Endothelial cell of umbilical vein (primary cell): Measurements from ENCODE around the gene DPYSL4. TPM values are rescaled to one million over a fixed set of nuclear protein-coding genes. Genes with fewer than 3 reads are reported as not detected.
"Not testable (repeated sequence)": the region's sequence is repeated elsewhere in the genome, so short reads cannot be mapped to it uniquely, and the experiment has no call there.

ENCODE experiments used
- BruUV-seq: library from RNA; stranded (reverse); fragments of 400-500 nt; replicated peaks from 2 replicates; lab custom pipeline; 2021; lab: Mats Ljungman, UMichigan
- CTCF ChIA-PET: fragments of 300-600, 350-600 bp; sonication (Branson Sonifier 250); formaldehyde crosslinking; loops from one replicate; lab custom pipeline; 2021; ENCODE audit warnings: antibody characterized with exemption, inconsistent platforms; lab: Charles Lee
- POLR2A ChIA-PET: fragments of 300-600, 350-600 bp; sonication (Branson Sonifier 250); formaldehyde crosslinking; loops from one replicate; lab custom pipeline; 2021; ENCODE audit warnings: antibody characterized with exemption, inconsistent platforms; lab: Charles Lee
- DNase-seq: peaks from one replicate; pipeline ENCODE4 v3.0.0-alpha.2; 2011; ENCODE audit warnings: low read depth, low spot score
- FAIRE-seq: peaks from 2 replicates; lab custom pipeline; 2011; peaks lifted over from hg19 to GRCh38; lab: Jason Lieb, UNC
- H2AFZ ChIP-seq: 2 replicates; pipeline ENCODE4 v1.6.0; 2012; ENCODE audit warnings: low read depth, low read length, control low read depth, inconsistent platforms
- H3K27ac ChIP-seq: 2 replicates; pipeline ENCODE4 v1.5.1; 2011; ENCODE audit warnings: low read depth, mild to moderate bottlenecking, control low read depth, low read length, moderate library complexity; ENCODE audit not compliant: insufficient read depth
- H3K27me3 ChIP-seq, 2 experiments: 2 replicates each; pipeline versions ENCODE4 v1.6.0 to v1.6.1; 2011; ENCODE audit warnings: low read length in 2 of 2, mixed read lengths in 1 of 2; ENCODE audit not compliant: control insufficient read depth in 2 of 2, insufficient read depth in 2 of 2
- H3K36me3 ChIP-seq, 2 experiments: 2 replicates in 1 of 2; 3 replicates in 1 of 2; pipeline ENCODE4 v1.5.1; 2011; ENCODE audit warnings: low read length in 2 of 2, mild to moderate bottlenecking in 1 of 2, moderate library complexity in 1 of 2; ENCODE audit not compliant: control insufficient read depth in 2 of 2, insufficient read depth in 2 of 2; ENCODE audit errors: extremely low read depth in 1 of 2
- H3K4me1 ChIP-seq: 3 replicates; pipeline ENCODE4 v1.5.1; 2011; ENCODE audit warnings: mild to moderate bottlenecking, low read length; ENCODE audit not compliant: control insufficient read depth, insufficient read depth; ENCODE audit errors: extremely low read depth
- H3K4me2 ChIP-seq: 2 replicates; pipeline ENCODE4 v1.6.1; 2011; ENCODE audit warnings: low read length, control low read depth, mixed read lengths; ENCODE audit not compliant: insufficient read depth
- H3K4me3 ChIP-seq, 3 experiments: fragments of 200-600 bp in 1 of 3; sonication (generic), shearing (Covaris generic) in 1 of 3; replicated peaks in 1 of 3; 2 replicates each; pipeline ENCODE4 v1.5.1; 2011 to 2016; ENCODE audit warnings: control low read depth in 3 of 3, low read length in 3 of 3, mild to moderate bottlenecking in 2 of 3, inconsistent platforms in 1 of 3, low read depth in 1 of 3, moderate library complexity in 1 of 3; ENCODE audit not compliant: insufficient read depth in 1 of 3
- H3K79me2 ChIP-seq: 2 replicates; pipeline ENCODE4 v1.6.0; 2012; ENCODE audit warnings: low read length, inconsistent platforms; ENCODE audit not compliant: control insufficient read depth, insufficient read depth
- H3K9ac ChIP-seq: replicated peaks from 2 replicates; pipeline ENCODE3; 2011; ENCODE audit warnings: low read length, control low read depth; ENCODE audit not compliant: insufficient read depth; ENCODE audit errors: extremely low read depth
- H3K9me1 ChIP-seq: replicated peaks from 3 replicates; pipeline ENCODE4 v1.6.0; 2011; ENCODE audit warnings: mild to moderate bottlenecking, low read length; ENCODE audit not compliant: control insufficient read depth, insufficient read depth; ENCODE audit errors: extremely low read depth
- H3K9me3 ChIP-seq: replicated peaks from 2 replicates; pipeline ENCODE4 v1.5.1; 2012; ENCODE audit warnings: low read length, inconsistent platforms; ENCODE audit not compliant: control insufficient read depth, insufficient read depth
- H4K20me1 ChIP-seq: replicated peaks from 2 replicates; pipeline ENCODE3; 2011; ENCODE audit warnings: mild to moderate bottlenecking, low read length; ENCODE audit not compliant: control insufficient read depth, insufficient read depth; ENCODE audit errors: extremely low read depth
- CTCF ChIP-seq, 2 donors: IDR thresholded peaks; 1 replicate in 1 of 2; 2 replicates in 1 of 2; pipeline ENCODE4 v1.5.1; 2011; ENCODE audit warnings: low read length in 2 of 2, mild to moderate bottlenecking in 2 of 2, moderate library complexity in 2 of 2, control low read depth in 1 of 2, inconsistent platforms in 1 of 2, low read depth in 1 of 2; ENCODE audit not compliant: insufficient read depth in 1 of 2; ENCODE audit errors: extremely low read depth in 1 of 2
- POLR2A ChIP-seq: IDR thresholded peaks from 2 replicates; pipeline ENCODE4 v1.6.1; 2012; ENCODE audit warnings: low read depth, mild to moderate bottlenecking, control low read depth, low read length
- dilution Hi-C: fragments of 300-500 bp; cut with MboI; formaldehyde crosslinking; loops from one replicate; pipeline ENCODE4 v1.15.0; 2019; ENCODE audit warnings: low sequenced_read_pairs; ENCODE audit not compliant: extremely low pct_ligation_motif_present
- intact Hi-C: fragments of 100-400 bp; cut with micrococcal nuclease; formaldehyde crosslinking; loops from one replicate; pipeline ENCODE4 v1.10.0; 2022
- polyA plus RNA-seq, 4 experiments: library from polyadenylated mRNA; depleted of rRNA in 3 of 4; stranded (reverse) in 3 of 4; unstranded in 1 of 4; fragments of >200 nt; gene quantifications; 2 replicates each; pipeline versions ENCODE4 v1.2.1 to v1.2.3, GENCODE V29; 2011 to 2012; ENCODE audit warnings: missing spikeins in 1 of 4
- total RNA-seq: library from RNA; stranded (reverse); gene quantifications from 2 replicates; pipeline ENCODE4 v1.2.3, GENCODE V29; 2021

DPYSL4 gene
- total and polyA plus RNA-seq, 2 donors (not counting 3 experiments of a cell fraction or from before 2014, with no cell fraction given) = 27.1 to 60.0 TPM

DNA sequence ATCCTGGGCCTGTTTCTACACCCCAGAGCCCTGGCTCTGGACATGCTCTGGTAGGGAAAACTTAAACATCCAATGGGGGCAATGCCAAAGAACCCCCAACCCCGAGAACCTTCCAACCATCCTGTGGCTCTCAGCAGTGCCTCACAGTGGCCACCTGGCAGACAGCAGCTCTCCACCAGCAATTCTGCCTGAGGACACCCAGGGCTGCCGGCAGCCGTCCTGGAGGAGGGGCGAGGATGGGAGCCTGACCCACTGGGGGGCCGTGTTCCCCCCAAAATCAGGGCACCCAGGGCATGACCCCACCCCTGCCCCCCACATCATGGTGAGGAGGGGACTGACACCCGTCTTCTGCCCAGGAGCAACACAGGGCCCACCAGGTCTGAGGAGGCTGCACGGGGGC is 32.7 kb downstream of the DPYSL4 start:
- H3K4me3 ChIP-seq = no peak overlapping the region
- no peaks in the 10 kb centered on the region for H3K27me3 ChIP-seq
- H3K9me3 ChIP-seq = no peaks in the 10 kb centered on the region
- no peak overlapping the region for H3K4me2 ChIP-seq
- no peaks in the 10 kb centered on the region for H4K20me1 ChIP-seq
- H3K27ac ChIP-seq = no peak overlapping the region
- dilution Hi-C loops (no loop called here), intact Hi-C loops (no loop called here)
- POLR2A ChIA-PET = no interaction called here
- H3K79me2 ChIP-seq = no peaks in the 10 kb centered on the region
- H3K9ac ChIP-seq = no peak overlapping the region
- no peak for DNase-seq
- CTCF ChIA-PET = interaction anchor here (0.7 to 1.9 kb wide), 4 partner anchors 110 to 398 kb away, joined by 3 to 6 read pairs (median 4); no protein-coding TSS in a partner anchor
- no peak overlapping the region for H2AFZ ChIP-seq
- no peaks in the 10 kb centered on the region for H3K4me1 ChIP-seq
- FAIRE-seq = no peak
- TF ChIP-seq POLR2A (no peak), CTCF (IDR thresholded peaks at IDR 0.05; ENCODE audit: extremely low read depth in 1 of 2, insufficient read depth in 1 of 2, low read depth in 1 of 2, low read length in 2 of 2) (peak in 1 of 2 donors; percentile 20)
- no peaks in the 10 kb centered on the region for H3K36me3 ChIP-seq
- no TSS peak for BruUV-seq
- no peaks in the 10 kb centered on the region for H3K9me1 ChIP-seq

DNA sequence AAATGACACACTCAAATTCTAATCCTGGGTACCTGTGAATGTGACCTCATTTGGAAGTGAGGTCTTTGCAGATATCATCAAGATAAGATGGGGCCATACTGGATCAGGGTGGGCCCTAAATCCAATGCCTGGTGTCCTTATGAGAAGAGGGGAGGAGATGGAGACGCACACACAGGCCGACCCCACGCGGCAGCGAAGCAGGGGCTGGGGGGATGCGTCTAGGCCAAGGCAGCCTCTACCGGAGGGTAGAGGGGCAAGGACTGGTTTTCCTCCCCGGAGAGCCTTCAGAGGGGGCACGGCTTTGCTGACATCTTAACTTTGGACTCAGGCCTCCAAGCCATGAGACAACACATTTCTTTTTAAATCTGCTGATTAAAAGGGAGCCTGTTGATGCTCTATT is 33.3 kb downstream of the DPYSL4 start:
- Histone ChIP-seq H3K27ac (no peak overlapping the region), H2AFZ (no peak overlapping the region), H3K27me3 (no peaks in the 10 kb centered on the region), H4K20me1 (no peaks in the 10 kb centered on the region), H3K9me3 (no peaks in the 10 kb centered on the region), H3K4me1 (no peaks in the 10 kb centered on the region), H3K9me1 (no peaks in the 10 kb centered on the region), H3K79me2 (no peaks in the 10 kb centered on the region), H3K36me3 (no peaks in the 10 kb centered on the region), H3K4me3 (no peak overlapping the region), H3K9ac (no peak overlapping the region), H3K4me2 (no peak overlapping the region)
- CTCF ChIA-PET = interaction anchor here (1.0 to 1.9 kb wide), 3 partner anchors 110 to 398 kb away, joined by 3 to 6 read pairs (median 3); no protein-coding TSS in a partner anchor
- POLR2A ChIA-PET = no interaction called here
- DNase-seq = no peak
- dilution Hi-C loops (no loop called here), intact Hi-C loops (no loop called here)
- no peak for FAIRE-seq
- TF ChIP-seq CTCF (IDR thresholded peaks at IDR 0.05; ENCODE audit: extremely low read depth in 1 of 2, insufficient read depth in 1 of 2, low read depth in 1 of 2, low read length in 2 of 2) = no peak
- no TSS peak for BruUV-seq

DNA sequence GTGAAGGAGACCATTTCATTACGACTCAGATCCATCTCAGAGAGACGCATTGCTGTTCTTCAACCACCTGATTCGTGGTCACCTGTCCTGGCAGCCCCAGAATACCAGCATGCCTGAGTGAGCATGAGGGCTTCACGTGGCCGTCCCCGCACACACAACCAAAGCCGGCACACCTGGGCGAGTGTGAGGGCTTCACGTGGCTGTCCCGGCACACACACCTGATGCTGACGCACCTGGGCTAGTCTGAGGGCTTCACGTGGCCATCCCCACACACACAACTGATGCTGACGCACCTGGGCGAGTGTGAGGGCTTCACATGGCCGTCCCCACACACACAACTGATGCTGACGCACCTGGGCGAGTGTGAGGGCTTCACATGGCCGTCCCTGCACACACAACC is 34.2 kb downstream of the DPYSL4 start:
- H2AFZ ChIP-seq, H3K9ac ChIP-seq, POLR2A ChIA-PET, H3K27me3 ChIP-seq, FAIRE-seq, H3K9me3 ChIP-seq, H3K9me1 ChIP-seq, H3K79me2 ChIP-seq, H3K4me3 ChIP-seq, H3K4me2 ChIP-seq, H3K27ac ChIP-seq, BruUV-seq, dilution Hi-C loops, intact Hi-C loops, H4K20me1 ChIP-seq, H3K4me1 ChIP-seq, H3K36me3 ChIP-seq, DNase-seq: not testable (repeated sequence)
- CTCF ChIA-PET = interaction anchor here (1.9 kb wide), 1 partner anchor 132 kb away, joined by 6 read pairs; no protein-coding TSS in a partner anchor
